ENCODE results near the gene COX20. TPM values are rescaled to one million over a fixed set of nuclear protein-coding genes. Genes with fewer than 3 reads are reported as not detected.

The COX20 gene
- total and polyA plus RNA-seq, 2 of the 8 experiments (the other 6 are each of a cell fraction or from before 2014, with no cell fraction given) = 17.5 to 28.8 TPM

DNA sequence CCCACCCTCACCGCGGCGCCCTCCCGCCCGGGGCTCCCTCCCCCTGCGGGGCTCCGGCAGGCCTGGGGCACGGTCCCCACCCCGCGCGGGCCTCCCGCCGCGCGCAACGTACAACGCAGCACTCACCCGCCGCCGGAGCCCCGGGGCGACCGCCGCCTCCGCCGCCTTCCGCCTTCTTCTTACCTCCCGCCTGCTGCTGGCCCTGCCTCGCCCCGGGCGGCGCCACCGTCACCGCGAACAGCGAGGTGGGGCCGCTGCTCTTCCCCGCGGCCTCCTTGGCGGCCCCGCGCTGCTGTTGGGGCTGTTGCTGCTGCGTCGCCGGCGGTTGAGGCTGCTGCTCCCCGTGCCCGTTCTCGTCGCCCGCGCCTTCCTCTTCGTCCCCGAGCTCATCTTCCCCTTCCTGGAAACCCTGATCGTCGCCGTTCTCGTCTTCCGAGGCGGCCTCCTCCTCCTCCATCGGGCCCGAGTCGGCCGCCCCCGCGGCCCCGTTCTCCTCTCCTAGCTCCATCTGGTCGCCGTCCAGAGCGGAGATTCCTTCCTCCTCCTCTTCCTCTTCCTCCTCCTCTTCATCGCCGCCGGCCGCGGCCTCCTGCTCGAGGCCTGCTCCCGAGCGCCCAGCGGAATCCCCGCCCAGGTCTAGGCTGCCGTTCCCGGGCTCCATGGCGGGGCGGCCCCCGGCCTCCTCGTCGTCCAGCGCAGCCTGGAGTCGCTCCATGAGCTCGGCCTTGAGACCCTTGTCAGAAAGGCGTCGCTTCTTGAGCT lies 28.2 kb downstream of the COX20 start (continued):
- TF ChIP-seq, protein P1, sequence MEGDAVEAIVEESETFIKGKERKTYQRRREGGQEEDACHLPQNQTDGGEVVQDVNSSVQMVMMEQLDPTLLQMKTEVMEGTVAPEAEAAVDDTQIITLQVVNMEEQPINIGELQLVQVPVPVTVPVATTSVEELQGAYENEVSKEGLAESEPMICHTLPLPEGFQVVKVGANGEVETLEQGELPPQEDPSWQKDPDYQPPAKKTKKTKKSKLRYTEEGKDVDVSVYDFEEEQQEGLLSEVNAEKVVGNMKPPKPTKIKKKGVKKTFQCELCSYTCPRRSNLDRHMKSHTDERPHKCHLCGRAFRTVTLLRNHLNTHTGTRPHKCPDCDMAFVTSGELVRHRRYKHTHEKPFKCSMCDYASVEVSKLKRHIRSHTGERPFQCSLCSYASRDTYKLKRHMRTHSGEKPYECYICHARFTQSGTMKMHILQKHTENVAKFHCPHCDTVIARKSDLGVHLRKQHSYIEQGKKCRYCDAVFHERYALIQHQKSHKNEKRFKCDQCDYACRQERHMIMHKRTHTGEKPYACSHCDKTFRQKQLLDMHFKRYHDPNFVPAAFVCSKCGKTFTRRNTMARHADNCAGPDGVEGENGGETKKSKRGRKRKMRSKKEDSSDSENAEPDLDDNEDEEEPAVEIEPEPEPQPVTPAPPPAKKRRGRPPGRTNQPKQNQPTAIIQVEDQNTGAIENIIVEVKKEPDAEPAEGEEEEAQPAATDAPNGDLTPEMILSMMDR (IDR thresholded peaks at IDR 0.05; ENCODE audit: control extremely low read depth in 1 of 3, insufficient read depth in 1 of 3, low read depth in 1 of 3, low read length in 3 of 3) = no peak
- TF ChIP-seq KDM5A (IDR thresholded peaks at IDR 0.05; ENCODE audit: low read length) (no peak), KDM4A (IDR thresholded peaks at IDR 0.05; ENCODE audit: low read depth, low read length, severe bottlenecking) (no peak), SP4 (IDR thresholded peaks at IDR 0.05; ENCODE audit: low read length) (no peak), RFX5 (IDR thresholded peaks at IDR 0.05; ENCODE audit: borderline replicate concordance, low read depth, low read length) (no peak), TBP (IDR thresholded peaks at IDR 0.05; ENCODE audit: low read depth, low read length) (no peak), NRF1 (IDR thresholded peaks at IDR 0.05; ENCODE audit: low read depth, low read length) (no peak), RNF2 (IDR thresholded peaks at IDR 0.05; ENCODE audit: borderline replicate concordance, low read depth, low read length, missing control alignments, poor library complexity, severe bottlenecking) (no peak), KDM1A (IDR thresholded peaks at IDR 0.05; ENCODE audit: borderline replicate concordance, low read length) (no peak), NANOG (IDR thresholded peaks at IDR 0.05; ENCODE audit: insufficient read depth, low read depth, low read length, poor library complexity, severe bottlenecking) (no peak), GTF2F1 (IDR thresholded peaks at IDR 0.05; ENCODE audit: borderline replicate concordance, low read depth, low read length) (no peak), ZNF274 (IDR thresholded peaks at IDR 0.05; ENCODE audit: borderline replicate concordance, extremely low read depth, low read length) (no peak), SIX5 (IDR thresholded peaks at IDR 0.05; ENCODE audit: low read depth, low read length) (no peak; the same call in 1 of the 2 replicates), SUZ12 (IDR thresholded peaks at IDR 0.05; ENCODE audit: low read length) (no peak), RBBP5 (IDR thresholded peaks at IDR 0.05; ENCODE audit: borderline replicate concordance, low read depth, low read length) (0 out of 2 replicates have a peak, but pooled peaks have one; percentile 15), BACH1 (IDR thresholded peaks at IDR 0.05; ENCODE audit: low read length) (no peak), EP300 (IDR thresholded peaks at IDR 0.05; ENCODE audit: borderline replicate concordance in 1 of 2, low read depth in 2 of 2, low read length in 2 of 2) (no peak), CBX8 (IDR thresholded peaks at IDR 0.05; ENCODE audit: borderline replicate concordance, low read depth, low read length) (no peak)
- TF ChIP-seq, protein P2, sequence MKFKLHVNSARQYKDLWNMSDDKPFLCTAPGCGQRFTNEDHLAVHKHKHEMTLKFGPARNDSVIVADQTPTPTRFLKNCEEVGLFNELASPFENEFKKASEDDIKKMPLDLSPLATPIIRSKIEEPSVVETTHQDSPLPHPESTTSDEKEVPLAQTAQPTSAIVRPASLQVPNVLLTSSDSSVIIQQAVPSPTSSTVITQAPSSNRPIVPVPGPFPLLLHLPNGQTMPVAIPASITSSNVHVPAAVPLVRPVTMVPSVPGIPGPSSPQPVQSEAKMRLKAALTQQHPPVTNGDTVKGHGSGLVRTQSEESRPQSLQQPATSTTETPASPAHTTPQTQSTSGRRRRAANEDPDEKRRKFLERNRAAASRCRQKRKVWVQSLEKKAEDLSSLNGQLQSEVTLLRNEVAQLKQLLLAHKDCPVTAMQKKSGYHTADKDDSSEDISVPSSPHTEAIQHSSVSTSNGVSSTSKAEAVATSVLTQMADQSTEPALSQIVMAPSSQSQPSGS (IDR thresholded peaks at IDR 0.05; ENCODE audit: low read length) = no peak; the same call in 1 of the 2 replicates

Data from H1 (cell line).